Measurements from ENCODE around the gene GANC. TPM values are rescaled to one million over a fixed set of nuclear protein-coding genes. Genes with fewer than 3 reads are reported as not detected.

The GANC gene
- total and polyA plus RNA-seq, 7 donors: 9.0 to 34.1 (median 19.9) TPM

DNA sequence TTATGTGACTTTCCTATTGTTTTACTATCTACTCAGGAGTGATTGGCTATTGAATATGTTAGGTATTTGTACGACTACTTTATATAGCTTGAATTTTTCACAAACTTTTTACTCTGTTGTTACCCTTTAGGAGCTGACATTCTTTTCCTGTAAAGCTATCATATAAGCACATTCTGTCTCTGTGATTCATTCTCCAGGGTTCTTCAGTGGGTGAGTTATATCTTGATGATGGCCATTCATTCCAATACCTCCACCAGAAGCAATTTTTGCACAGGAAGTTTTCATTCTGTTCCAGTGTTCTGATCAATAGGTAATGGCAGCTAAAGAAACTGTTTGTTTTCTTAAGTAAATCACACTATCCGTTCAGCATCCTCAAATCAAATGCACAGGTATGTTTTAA is 76.2 kb downstream of the GANC start:
- H3K27ac ChIP-seq: no peak overlapping the region
- DNase-seq: no peak
- H3K27me3 ChIP-seq: no peaks in the 10 kb centered on the region
- no peak for TF ChIP-seq POLR2A (IDR thresholded peaks at IDR 0.05)
- TF ChIP-seq POLR2AphosphoS5 (IDR thresholded peaks at IDR 0.05): no peak
- TF ChIP-seq, protein P1, sequence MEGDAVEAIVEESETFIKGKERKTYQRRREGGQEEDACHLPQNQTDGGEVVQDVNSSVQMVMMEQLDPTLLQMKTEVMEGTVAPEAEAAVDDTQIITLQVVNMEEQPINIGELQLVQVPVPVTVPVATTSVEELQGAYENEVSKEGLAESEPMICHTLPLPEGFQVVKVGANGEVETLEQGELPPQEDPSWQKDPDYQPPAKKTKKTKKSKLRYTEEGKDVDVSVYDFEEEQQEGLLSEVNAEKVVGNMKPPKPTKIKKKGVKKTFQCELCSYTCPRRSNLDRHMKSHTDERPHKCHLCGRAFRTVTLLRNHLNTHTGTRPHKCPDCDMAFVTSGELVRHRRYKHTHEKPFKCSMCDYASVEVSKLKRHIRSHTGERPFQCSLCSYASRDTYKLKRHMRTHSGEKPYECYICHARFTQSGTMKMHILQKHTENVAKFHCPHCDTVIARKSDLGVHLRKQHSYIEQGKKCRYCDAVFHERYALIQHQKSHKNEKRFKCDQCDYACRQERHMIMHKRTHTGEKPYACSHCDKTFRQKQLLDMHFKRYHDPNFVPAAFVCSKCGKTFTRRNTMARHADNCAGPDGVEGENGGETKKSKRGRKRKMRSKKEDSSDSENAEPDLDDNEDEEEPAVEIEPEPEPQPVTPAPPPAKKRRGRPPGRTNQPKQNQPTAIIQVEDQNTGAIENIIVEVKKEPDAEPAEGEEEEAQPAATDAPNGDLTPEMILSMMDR (IDR thresholded peaks at IDR 0.05): no peak
- TF ChIP-seq EP300 (IDR thresholded peaks at IDR 0.05): no peak
- peaks cover 0 to 81% (median 19%) of the 10 kb centered on the region in 4 donors for H3K36me3 ChIP-seq
- WGBS, 2 donors: 88 to 90% methylated on average over 2 of the region's 2 CpGs
- no peaks in the 10 kb centered on the region for H3K9me3 ChIP-seq
- no peaks in the 10 kb centered on the region for H3K4me1 ChIP-seq
- intact Hi-C loops (cut with DNase I): no loop called here
- no peak overlapping the region for H3K4me3 ChIP-seq

DNA sequence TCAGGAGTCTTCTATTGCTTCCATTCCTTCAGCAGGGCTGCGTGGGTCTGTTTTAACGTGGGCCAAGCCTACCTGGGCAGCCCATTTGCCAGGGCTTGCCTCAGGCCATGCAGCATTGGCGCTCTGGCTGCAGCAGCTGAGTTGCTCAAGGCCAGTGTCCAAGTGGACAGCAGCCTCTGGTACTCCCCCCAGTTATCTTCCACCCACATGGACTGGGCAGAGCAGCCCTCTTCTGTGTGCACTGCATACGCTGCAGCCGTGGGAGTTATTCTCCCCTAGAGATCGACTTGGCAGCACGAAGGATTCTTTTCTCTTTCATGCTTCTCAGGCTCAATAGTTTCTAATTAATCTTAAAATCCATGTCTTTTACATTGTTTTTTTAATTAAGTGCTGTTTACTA is 79.4 kb downstream of the GANC start:
- no peak overlapping the region for H3K27ac ChIP-seq
- intact Hi-C loops (cut with DNase I): no loop called here
- H3K9me3 ChIP-seq: no peaks in the 10 kb centered on the region
- no peaks in the 10 kb centered on the region for H3K27me3 ChIP-seq
- 95 to 96% methylated on average over 7 of the region's 7 CpGs for WGBS, 2 donors
- TF ChIP-seq, protein P1 (IDR thresholded peaks at IDR 0.05): no peak
- no peak for TF ChIP-seq POLR2A (IDR thresholded peaks at IDR 0.05)
- TF ChIP-seq POLR2AphosphoS5 (IDR thresholded peaks at IDR 0.05): no peak
- no peak for TF ChIP-seq EP300 (IDR thresholded peaks at IDR 0.05)
- no peaks in the 10 kb centered on the region for H3K4me1 ChIP-seq
- no peak for DNase-seq
- no peak overlapping the region for H3K4me3 ChIP-seq
- H3K36me3 ChIP-seq: peaks cover 0 to 77% (median 12%) of the 10 kb centered on the region in 4 donors

DNA sequence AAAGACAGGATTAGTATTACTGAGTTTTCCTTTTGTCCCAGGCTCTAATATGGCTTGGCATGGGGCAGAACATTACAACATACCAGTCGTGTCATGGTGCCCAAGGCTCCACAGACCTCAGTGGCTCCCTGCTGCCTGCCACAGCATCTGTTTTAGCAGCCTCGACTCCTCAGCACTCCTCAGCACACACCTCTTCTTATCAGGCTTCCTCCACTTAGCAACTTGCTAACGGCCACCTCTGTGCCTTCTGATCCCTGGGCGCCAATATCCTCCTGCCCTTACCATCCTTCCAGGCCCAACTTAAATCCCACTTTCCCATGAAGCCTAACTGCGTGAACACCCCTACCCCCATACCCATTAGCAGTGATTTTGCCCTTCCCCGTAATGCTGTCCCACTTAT is 80.1 kb downstream of the GANC start:
- intact Hi-C loops (cut with DNase I): no loop called here
- H3K27ac ChIP-seq: no peak overlapping the region
- H3K27me3 ChIP-seq: no peaks in the 10 kb centered on the region
- TF ChIP-seq, protein P1 (IDR thresholded peaks at IDR 0.05): no peak
- TF ChIP-seq EP300 (IDR thresholded peaks at IDR 0.05): no peak
- no peak for TF ChIP-seq POLR2A (IDR thresholded peaks at IDR 0.05)
- TF ChIP-seq POLR2AphosphoS5 (IDR thresholded peaks at IDR 0.05): no peak
- no peaks in the 10 kb centered on the region for H3K4me1 ChIP-seq
- no peak overlapping the region for H3K4me3 ChIP-seq
- WGBS, 2 donors: 91 to 95% methylated on average over 6 of the region's 6 CpGs
- peaks cover 0 to 74% (median 12%) of the 10 kb centered on the region in 4 donors for H3K36me3 ChIP-seq
- no peak for DNase-seq
- no peaks in the 10 kb centered on the region for H3K9me3 ChIP-seq

DNA sequence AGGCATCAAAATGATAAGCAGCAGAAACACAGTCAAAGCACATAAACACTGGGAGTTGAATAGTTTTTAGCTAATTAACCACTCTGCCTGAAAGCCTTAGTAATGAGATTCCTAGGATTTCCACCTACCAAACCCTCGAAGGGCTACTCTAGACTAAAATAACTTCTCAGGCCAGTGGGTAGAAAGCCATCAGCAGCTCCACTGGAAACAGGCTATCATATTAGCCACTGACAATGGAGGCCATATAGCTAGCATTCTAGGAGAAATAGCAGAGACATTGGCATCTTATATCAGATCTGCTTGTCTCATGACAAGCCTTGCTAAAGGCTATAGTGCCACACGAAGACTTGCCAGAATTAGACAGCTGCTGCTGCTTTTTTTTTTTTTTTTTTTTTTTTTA is 81.8 kb downstream of the GANC start:
- no peaks in the 10 kb centered on the region for H3K9me3 ChIP-seq
- H3K36me3 ChIP-seq: peaks cover 0 to 69% (median 12%) of the 10 kb centered on the region in 4 donors
- no peak overlapping the region for H3K4me3 ChIP-seq
- no peak overlapping the region for H3K27ac ChIP-seq
- intact Hi-C loops (cut with DNase I): no loop called here
- H3K27me3 ChIP-seq: no peaks in the 10 kb centered on the region
- H3K4me1 ChIP-seq: no peaks in the 10 kb centered on the region
- DNase-seq: no peak
- TF ChIP-seq POLR2AphosphoS5 (IDR thresholded peaks at IDR 0.05) (no peak), POLR2A (IDR thresholded peaks at IDR 0.05) (no peak), EP300 (IDR thresholded peaks at IDR 0.05) (no peak)
- TF ChIP-seq, protein P1 (IDR thresholded peaks at IDR 0.05): no peak
- 64 to 82% methylated on average over 2 of the region's 2 CpGs for WGBS, 2 donors

DNA sequence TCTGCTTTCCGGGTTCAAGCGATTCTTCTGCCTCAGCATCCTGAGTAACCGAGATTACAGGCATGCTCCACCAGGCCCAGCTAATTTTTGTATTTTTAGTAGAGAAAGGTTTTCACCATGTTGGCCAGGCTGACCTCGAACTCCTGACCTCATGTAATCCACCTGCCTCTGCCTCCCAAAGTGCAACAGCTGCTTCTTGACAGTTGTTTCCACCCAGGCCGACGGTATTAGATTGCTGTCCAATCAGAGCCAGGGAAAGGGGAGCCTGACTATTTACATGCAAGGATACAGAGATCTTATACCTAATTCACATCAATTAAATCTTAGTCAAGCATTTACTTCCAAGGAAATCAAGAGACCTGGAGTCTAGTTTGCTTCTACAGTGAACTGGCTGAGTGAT is 82.3 kb downstream of the GANC start:
- DNase-seq: no peak
- intact Hi-C loops (cut with DNase I): no loop called here
- H3K4me1 ChIP-seq: no peaks in the 10 kb centered on the region
- H3K27ac ChIP-seq: no peak overlapping the region
- no peaks in the 10 kb centered on the region for H3K27me3 ChIP-seq
- H3K36me3 ChIP-seq: peaks cover 0 to 73% (median 12%) of the 10 kb centered on the region in 4 donors
- WGBS, 2 donors: 90 to 94% methylated on average over 6 of the region's 6 CpGs
- TF ChIP-seq, protein P1 (IDR thresholded peaks at IDR 0.05): no peak
- no peak for TF ChIP-seq EP300 (IDR thresholded peaks at IDR 0.05)
- no peak for TF ChIP-seq POLR2AphosphoS5 (IDR thresholded peaks at IDR 0.05)
- no peak for TF ChIP-seq POLR2A (IDR thresholded peaks at IDR 0.05)
- no peaks in the 10 kb centered on the region for H3K9me3 ChIP-seq
- no peak overlapping the region for H3K4me3 ChIP-seq
